Caco-2 (cell line): ENCODE results near the gene RASGEF1C. TPM values are rescaled to one million over a fixed set of nuclear protein-coding genes. Genes with fewer than 3 reads are reported as not detected.

Experiments used
- BruUV-seq: library from RNA; stranded (reverse); fragments of 400-500 nt; replicated peaks from 2 replicates; lab custom pipeline; 2021; lab: Mats Ljungman, UMichigan
- CTCF ChIA-PET: fragments of 300-600 bp; sonication (Branson Sonifier 250); formaldehyde crosslinking; loops from one replicate; lab custom pipeline; 2022; ENCODE audit warnings: antibody characterized with exemption; lab: Charles Lee
- POLR2A ChIA-PET: fragments of 300-600 bp; sonication (Branson Sonifier 250); formaldehyde crosslinking; loops from one replicate; lab custom pipeline; 2022; ENCODE audit warnings: antibody characterized with exemption; lab: Charles Lee
- DNase-seq, 2 experiments: peaks; one replicate each; pipeline versions ENCODE4 v3.0.0 to v3.0.0-alpha.2; 2020 to 2022
- H3K27me3 ChIP-seq: replicated peaks from 2 replicates; pipeline ENCODE4 v1.6.0; 2011; ENCODE audit warnings: low read length; ENCODE audit not compliant: control insufficient read depth, insufficient read depth
- H3K36me3 ChIP-seq: 2 replicates; pipeline ENCODE4 v1.5.1; 2011; ENCODE audit warnings: low read length; ENCODE audit not compliant: control insufficient read depth, insufficient read depth
- H3K4me1 ChIP-seq: fragments of 250-450 bp; sonication (Bioruptor Pico); 2 replicates; pipeline ENCODE4 v1.5.1; 2020; ENCODE audit warnings: mild to moderate bottlenecking
- H3K4me3 ChIP-seq: 2 replicates; pipeline ENCODE4 v1.5.1; 2011; ENCODE audit warnings: low read depth, mild to moderate bottlenecking, control low read depth, low read length
- H3K9me3 ChIP-seq: fragments of 250-450 bp; sonication (Bioruptor Pico); 2 replicates; pipeline ENCODE4 v1.5.1; 2020; ENCODE audit warnings: mild to moderate bottlenecking, moderate library complexity
- H3K27ac Mint-ChIP-seq: one replicate; pipeline ENCODE4 v1.8.0; 2022; ENCODE audit warnings: mixed read lengths; ENCODE audit not compliant: unreplicated experiment
- H3K27me3 Mint-ChIP-seq: one replicate; pipeline ENCODE4 v1.8.0; 2022; ENCODE audit warnings: mixed read lengths; ENCODE audit not compliant: insufficient read depth, unreplicated experiment
- H3K36me3 Mint-ChIP-seq: one replicate; pipeline ENCODE4 v1.8.0; 2022; ENCODE audit warnings: mild to moderate bottlenecking, mixed read lengths; ENCODE audit not compliant: insufficient read depth, unreplicated experiment
- H3K4me1 Mint-ChIP-seq: one replicate; pipeline ENCODE4 v1.8.0; 2022; ENCODE audit warnings: low read depth, mixed read lengths; ENCODE audit not compliant: unreplicated experiment
- H3K4me3 Mint-ChIP-seq: one replicate; pipeline ENCODE4 v1.8.0; 2022; ENCODE audit warnings: mild to moderate bottlenecking, moderate library complexity, mixed read lengths; ENCODE audit not compliant: unreplicated experiment
- H3K9me3 Mint-ChIP-seq: one replicate; pipeline ENCODE4 v1.8.0; 2022; ENCODE audit warnings: mixed read lengths; ENCODE audit not compliant: unreplicated experiment
- intact Hi-C: fragments of 100-400 bp; cut with micrococcal nuclease; formaldehyde crosslinking; loops from one replicate; pipeline ENCODE4 v1.10.0; 2022; ENCODE audit not compliant: unreplicated experiment
- total RNA-seq: library from RNA; stranded (reverse); gene quantifications from 2 replicates; pipeline ENCODE4 v1.2.3, GENCODE V29; 2022
- TF ChIP-seq, protein P1 (sequence below), 2 experiments: fragments of 200-600 bp in 1 of 2; IDR thresholded peaks; 1 replicate in 1 of 2; 2 replicates in 1 of 2; pipeline versions ENCODE4 v1.5.1 to v1.8.0; 2011 to 2022; ENCODE audit warnings: antibody characterized with exemption in 1 of 2, control low read depth in 1 of 2, inconsistent platforms in 1 of 2, low read depth in 1 of 2, low read length in 1 of 2, mild to moderate bottlenecking in 1 of 2, moderate library complexity in 1 of 2; ENCODE audit not compliant: insufficient read depth in 1 of 2, severe bottlenecking in 1 of 2, unreplicated experiment in 1 of 2

Gene RASGEF1C
- total RNA-seq, 1 experiment from 2014 or later: not detected

- peaks cover 40% of the 10 kb centered on the region for H3K9me3 ChIP-seq
- no peaks in the 10 kb centered on the region for H3K27me3 Mint-ChIP-seq
- H3K27ac Mint-ChIP-seq: no peak overlapping the region
- H3K36me3 Mint-ChIP-seq: peaks cover 95% of the 10 kb centered on the region
- H3K4me1 Mint-ChIP-seq: no peaks in the 10 kb centered on the region
- H3K9me3 Mint-ChIP-seq: peaks cover 25% of the 10 kb centered on the region
- no TSS peak for BruUV-seq
- TF ChIP-seq, protein P1, sequence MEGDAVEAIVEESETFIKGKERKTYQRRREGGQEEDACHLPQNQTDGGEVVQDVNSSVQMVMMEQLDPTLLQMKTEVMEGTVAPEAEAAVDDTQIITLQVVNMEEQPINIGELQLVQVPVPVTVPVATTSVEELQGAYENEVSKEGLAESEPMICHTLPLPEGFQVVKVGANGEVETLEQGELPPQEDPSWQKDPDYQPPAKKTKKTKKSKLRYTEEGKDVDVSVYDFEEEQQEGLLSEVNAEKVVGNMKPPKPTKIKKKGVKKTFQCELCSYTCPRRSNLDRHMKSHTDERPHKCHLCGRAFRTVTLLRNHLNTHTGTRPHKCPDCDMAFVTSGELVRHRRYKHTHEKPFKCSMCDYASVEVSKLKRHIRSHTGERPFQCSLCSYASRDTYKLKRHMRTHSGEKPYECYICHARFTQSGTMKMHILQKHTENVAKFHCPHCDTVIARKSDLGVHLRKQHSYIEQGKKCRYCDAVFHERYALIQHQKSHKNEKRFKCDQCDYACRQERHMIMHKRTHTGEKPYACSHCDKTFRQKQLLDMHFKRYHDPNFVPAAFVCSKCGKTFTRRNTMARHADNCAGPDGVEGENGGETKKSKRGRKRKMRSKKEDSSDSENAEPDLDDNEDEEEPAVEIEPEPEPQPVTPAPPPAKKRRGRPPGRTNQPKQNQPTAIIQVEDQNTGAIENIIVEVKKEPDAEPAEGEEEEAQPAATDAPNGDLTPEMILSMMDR (IDR thresholded peaks at IDR 0.05; ENCODE audit: insufficient read depth in 1 of 2, low read depth in 1 of 2, low read length in 1 of 2, severe bottlenecking in 1 of 2, unreplicated experiment in 1 of 2): no peak
- ChIA-PET POLR2A (no interaction called here), CTCF (no interaction called here)
- no peak for DNase-seq
- H3K4me3 Mint-ChIP-seq: no peak overlapping the region
- no peak overlapping the region for H3K4me3 ChIP-seq
- peaks cover 17% of the 10 kb centered on the region for H3K36me3 ChIP-seq
- no peaks in the 10 kb centered on the region for H3K27me3 ChIP-seq
- no peaks in the 10 kb centered on the region for H3K4me1 ChIP-seq
- intact Hi-C loops: no loop called here
These were observed 42.1 kb upstream of the RASGEF1C start for GRCh38 chr5:180251141-180251540.

- CTCF ChIA-PET: no interaction called here
- peaks cover 17% of the 10 kb centered on the region for H3K36me3 ChIP-seq
These were observed 41.3 kb upstream of the RASGEF1C start for GRCh38 chr5:180250329-180250728.

DNA sequence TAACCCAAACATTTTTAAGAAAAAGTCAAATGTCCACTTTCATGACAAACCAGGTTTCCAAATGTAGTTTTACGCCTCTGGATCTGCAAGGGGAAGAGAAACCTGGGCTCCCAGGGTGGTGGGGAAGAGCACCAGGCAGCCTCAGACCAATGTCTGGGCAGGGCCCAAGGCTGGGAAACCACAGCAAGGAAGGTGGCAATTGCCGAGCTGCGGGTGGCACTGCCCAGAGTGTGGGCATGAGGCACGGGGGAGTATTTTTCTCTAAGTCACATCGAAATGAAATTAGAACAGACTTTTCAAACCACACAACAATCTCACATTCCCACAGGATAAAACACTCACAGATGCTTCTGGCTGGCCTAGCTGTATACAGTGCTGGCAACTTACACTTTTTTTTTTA lies 32.6 kb upstream of the RASGEF1C start:
- ChIA-PET POLR2A (no interaction called here), CTCF (no interaction called here)
- no peak overlapping the region for H3K4me3 Mint-ChIP-seq
- H3K27ac Mint-ChIP-seq: no peak overlapping the region
- H3K4me1 Mint-ChIP-seq: no peaks in the 10 kb centered on the region
- no peaks in the 10 kb centered on the region for H3K9me3 Mint-ChIP-seq
- no peaks in the 10 kb centered on the region for H3K27me3 ChIP-seq
- no peaks in the 10 kb centered on the region for H3K9me3 ChIP-seq
- no peaks in the 10 kb centered on the region for H3K27me3 Mint-ChIP-seq
- peaks cover 57% of the 10 kb centered on the region for H3K36me3 Mint-ChIP-seq
- intact Hi-C loops: no loop called here
- no TSS peak for BruUV-seq
- no peak for DNase-seq
- no peak overlapping the region for H3K4me3 ChIP-seq
- H3K4me1 ChIP-seq: no peaks in the 10 kb centered on the region
- TF ChIP-seq, protein P1 (IDR thresholded peaks at IDR 0.05; ENCODE audit: insufficient read depth in 1 of 2, low read depth in 1 of 2, low read length in 1 of 2, severe bottlenecking in 1 of 2, unreplicated experiment in 1 of 2): no peak
- no peaks in the 10 kb centered on the region; the same call in 1 of the 2 replicates for H3K36me3 ChIP-seq

More at GRCh38 chr5:180250329-180250728, 41.3 kb upstream of the RASGEF1C start:
- peaks cover 34% of the 10 kb centered on the region for H3K9me3 ChIP-seq
- no peak overlapping the region for H3K4me3 Mint-ChIP-seq
- intact Hi-C loops: no loop called here
- H3K27me3 ChIP-seq: no peaks in the 10 kb centered on the region
- DNase-seq: no peak
- no TSS peak for BruUV-seq
- H3K36me3 Mint-ChIP-seq: peaks cover 90% of the 10 kb centered on the region
- POLR2A ChIA-PET: no interaction called here
- TF ChIP-seq, protein P1 (IDR thresholded peaks at IDR 0.05; ENCODE audit: insufficient read depth in 1 of 2, low read depth in 1 of 2, low read length in 1 of 2, severe bottlenecking in 1 of 2, unreplicated experiment in 1 of 2): no peak
- no peaks in the 10 kb centered on the region for H3K4me1 ChIP-seq
- H3K4me1 Mint-ChIP-seq: no peaks in the 10 kb centered on the region
- no peak overlapping the region for H3K27ac Mint-ChIP-seq
- H3K4me3 ChIP-seq: no peak overlapping the region
- H3K9me3 Mint-ChIP-seq: peaks cover 17% of the 10 kb centered on the region
- H3K27me3 Mint-ChIP-seq: no peaks in the 10 kb centered on the region
